Measurements from ENCODE around the gene DDX42. TPM values are rescaled to one million over a fixed set of nuclear protein-coding genes. Genes with fewer than 3 reads are reported as not detected.
A peak's percentile ranks its signal among the peaks of the same experiment; 100 is the strongest.

Gene DDX42
- total and polyA plus RNA-seq, 10 donors = 45.0 to 136 (median 116) TPM

DNA sequence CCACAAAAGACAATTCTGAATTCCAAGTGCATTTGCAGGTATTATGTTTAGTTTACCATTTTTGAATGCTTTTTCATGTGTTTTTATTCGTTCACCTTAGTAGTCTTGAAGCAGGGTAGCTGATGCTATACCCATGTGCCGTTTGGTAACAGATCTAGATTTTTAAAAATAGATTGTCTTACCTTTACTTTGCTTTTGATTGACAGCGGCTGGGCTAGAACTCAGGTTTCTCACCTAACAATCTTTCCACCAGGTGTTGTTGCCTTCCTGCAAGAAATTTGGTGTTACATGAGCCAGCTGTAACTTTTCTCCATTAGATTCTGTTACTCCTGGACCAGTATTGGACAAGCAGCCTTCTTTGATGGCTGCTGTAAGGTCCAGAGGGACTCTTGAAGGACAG is 55.0 kb downstream of the DDX42 start:
- intact Hi-C loops (cut with DNase I; ENCODE audit: low total_unique reads) = loop anchor here (10.0 kb wide), 2 partner anchors 54 to 134 kb away; partner anchors contain the start of genes CCDC47 and DDX42
- no peaks in the 10 kb centered on the region for H3K9me3 ChIP-seq
- no peak for DNase-seq
- peak overlapping the region in 4 of 8 donors; percentile 11 to 94 (median 26) for H3K27ac ChIP-seq
- peaks cover 2 to 75% (median 66%) of the 10 kb centered on the region in 6 donors for H3K36me3 ChIP-seq
- peak overlapping the region in 2 of 8 donors; percentile 86 to 96 for H3K4me3 ChIP-seq
- H3K27me3 ChIP-seq (replicated peaks in 1 of 7) = no peaks in the 10 kb centered on the region
- TF ChIP-seq, protein P1, sequence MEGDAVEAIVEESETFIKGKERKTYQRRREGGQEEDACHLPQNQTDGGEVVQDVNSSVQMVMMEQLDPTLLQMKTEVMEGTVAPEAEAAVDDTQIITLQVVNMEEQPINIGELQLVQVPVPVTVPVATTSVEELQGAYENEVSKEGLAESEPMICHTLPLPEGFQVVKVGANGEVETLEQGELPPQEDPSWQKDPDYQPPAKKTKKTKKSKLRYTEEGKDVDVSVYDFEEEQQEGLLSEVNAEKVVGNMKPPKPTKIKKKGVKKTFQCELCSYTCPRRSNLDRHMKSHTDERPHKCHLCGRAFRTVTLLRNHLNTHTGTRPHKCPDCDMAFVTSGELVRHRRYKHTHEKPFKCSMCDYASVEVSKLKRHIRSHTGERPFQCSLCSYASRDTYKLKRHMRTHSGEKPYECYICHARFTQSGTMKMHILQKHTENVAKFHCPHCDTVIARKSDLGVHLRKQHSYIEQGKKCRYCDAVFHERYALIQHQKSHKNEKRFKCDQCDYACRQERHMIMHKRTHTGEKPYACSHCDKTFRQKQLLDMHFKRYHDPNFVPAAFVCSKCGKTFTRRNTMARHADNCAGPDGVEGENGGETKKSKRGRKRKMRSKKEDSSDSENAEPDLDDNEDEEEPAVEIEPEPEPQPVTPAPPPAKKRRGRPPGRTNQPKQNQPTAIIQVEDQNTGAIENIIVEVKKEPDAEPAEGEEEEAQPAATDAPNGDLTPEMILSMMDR (IDR thresholded peaks at IDR 0.05 in 8 of 11, conservative IDR thresholded peaks at IDR 0.05 in 3 of 11) = no peak
- TF ChIP-seq POLR2A (IDR thresholded peaks at IDR 0.05) = no peak
- no peak for TF ChIP-seq POLR2AphosphoS5 (IDR thresholded peaks at IDR 0.05)
- H3K4me1 ChIP-seq = peaks cover 25 to 89% (median 53%) of the 10 kb centered on the region in 6 donors
- WGBS, 5 donors = 90 to 97% (median 96%) methylated on average over 3 of the region's 3 CpGs

DNA sequence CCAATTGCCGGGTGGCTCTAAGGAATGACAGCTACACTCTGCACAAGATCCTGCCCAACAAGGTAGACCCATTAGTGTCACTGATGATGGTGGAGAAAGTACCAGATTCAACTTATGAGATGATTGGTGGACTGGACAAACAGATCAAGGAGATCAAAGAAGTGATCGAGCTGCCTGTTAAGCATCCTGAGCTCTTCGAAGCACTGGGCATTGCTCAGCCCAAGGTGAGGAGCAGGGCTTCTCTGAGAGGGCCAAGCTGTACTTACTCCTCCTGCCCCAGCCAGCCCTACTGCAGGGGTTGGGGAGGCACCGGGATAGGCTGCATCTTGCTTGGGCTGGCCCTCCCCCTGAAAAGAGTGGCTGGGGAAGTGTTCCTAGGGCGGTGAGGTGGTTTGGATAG is 56.3 kb downstream of the DDX42 start:
- Histone ChIP-seq H3K27ac (peak overlapping the region in 2 of 8 donors; percentile 38 to 94), H3K4me3 (no peak overlapping the region), H3K4me1 (peaks cover 31 to 89% (median 60%) of the 10 kb centered on the region in 6 donors), H3K9me3 (no peaks in the 10 kb centered on the region), H3K36me3 (peaks cover 7 to 75% (median 65%) of the 10 kb centered on the region in 6 donors), H3K27me3 (replicated peaks in 1 of 7) (no peaks in the 10 kb centered on the region)
- intact Hi-C loops (cut with DNase I; ENCODE audit: low total_unique reads) = no loop called here
- 86 to 93% (median 91%) methylated on average over 5 of the region's 5 CpGs for WGBS, 5 donors
- TF ChIP-seq, protein P1 (IDR thresholded peaks at IDR 0.05 in 8 of 11, conservative IDR thresholded peaks at IDR 0.05 in 3 of 11) = no peak
- peak; percentile 39 to 43 (median 41) for TF ChIP-seq POLR2AphosphoS5 (IDR thresholded peaks at IDR 0.05)
- DNase-seq = no peak

DNA sequence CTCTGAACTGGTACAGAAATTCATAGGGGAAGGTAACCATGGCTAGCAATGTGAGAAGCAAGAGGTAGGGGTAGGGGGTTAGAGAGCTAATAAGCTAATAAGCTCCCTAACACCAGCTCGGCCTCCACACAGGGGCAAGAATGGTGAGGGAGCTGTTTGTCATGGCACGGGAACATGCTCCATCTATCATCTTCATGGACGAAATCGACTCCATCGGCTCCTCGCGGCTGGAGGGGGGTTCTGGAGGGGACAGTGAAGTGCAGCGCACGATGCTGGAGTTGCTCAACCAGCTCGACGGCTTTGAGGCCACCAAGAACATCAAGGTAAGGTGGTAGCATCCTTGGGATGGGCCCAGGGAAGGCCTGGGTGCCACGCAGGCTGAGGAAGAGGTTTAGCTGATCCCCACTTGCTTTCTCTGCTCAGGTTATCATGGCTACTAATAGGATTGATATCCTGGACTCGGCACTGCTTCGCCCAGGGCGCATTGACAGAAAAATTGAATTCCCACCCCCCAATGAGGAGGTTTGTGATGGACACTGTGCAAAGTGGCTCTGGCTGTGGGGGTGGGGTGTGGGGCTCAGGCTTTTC is 57.0 kb downstream of the DDX42 start:
- peak overlapping the region in 5 of 8 donors; percentile 20 to 72 (median 44) for H3K27ac ChIP-seq

DNA sequence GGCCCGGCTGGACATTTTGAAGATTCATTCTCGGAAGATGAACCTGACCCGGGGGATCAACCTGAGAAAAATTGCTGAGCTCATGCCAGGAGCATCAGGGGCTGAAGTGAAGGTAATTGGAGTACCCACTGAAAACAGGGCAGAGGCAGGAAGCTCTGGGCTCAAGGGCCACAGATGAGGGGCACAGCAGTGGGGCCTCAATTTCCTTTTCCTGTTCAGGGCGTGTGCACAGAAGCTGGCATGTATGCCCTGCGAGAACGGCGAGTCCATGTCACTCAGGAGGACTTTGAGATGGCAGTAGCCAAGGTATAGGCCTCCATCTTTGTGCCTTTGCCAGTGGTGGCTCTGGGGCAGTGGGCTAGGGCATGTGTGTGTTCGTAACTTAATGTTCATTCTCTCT is 57.5 kb downstream of the DDX42 start:
- Histone ChIP-seq H3K36me3 (peaks cover 7 to 80% (median 73%) of the 10 kb centered on the region in 6 donors), H3K9me3 (no peaks in the 10 kb centered on the region), H3K27me3 (replicated peaks in 1 of 7) (no peaks in the 10 kb centered on the region), H3K27ac (peak overlapping the region in 5 of 8 donors; percentile 20 to 72 (median 44)), H3K4me1 (peaks cover 22 to 89% (median 50%) of the 10 kb centered on the region in 6 donors), H3K4me3 (no peak overlapping the region)
- TF ChIP-seq, protein P1 (IDR thresholded peaks at IDR 0.05 in 8 of 11, conservative IDR thresholded peaks at IDR 0.05 in 3 of 11) = no peak
- no peak for TF ChIP-seq POLR2A (IDR thresholded peaks at IDR 0.05)
- TF ChIP-seq POLR2AphosphoS5 (IDR thresholded peaks at IDR 0.05) = no peak
- no peak for DNase-seq
- intact Hi-C loops (cut with DNase I; ENCODE audit: low total_unique reads) = no loop called here
- 26 to 39% (median 29%) methylated on average over 8 of the region's 8 CpGs for WGBS, 5 donors

More for the DNA sequence above, 57.0 kb downstream of the DDX42 start:
- Histone ChIP-seq H3K4me1 (peaks cover 27 to 89% (median 55%) of the 10 kb centered on the region in 6 donors), H3K36me3 (peaks cover 7 to 75% (median 69%) of the 10 kb centered on the region in 6 donors), H3K9me3 (no peaks in the 10 kb centered on the region), H3K27me3 (replicated peaks in 1 of 7) (no peaks in the 10 kb centered on the region), H3K4me3 (no peak overlapping the region)
- intact Hi-C loops (cut with DNase I; ENCODE audit: low total_unique reads) = no loop called here
- no peak for DNase-seq
- WGBS, 5 donors = 85 to 89% (median 87%) methylated on average over 15 of the region's 15 CpGs
- TF ChIP-seq POLR2AphosphoS5 (IDR thresholded peaks at IDR 0.05) = peak in 2 of 3 donors; percentile 32 to 49
- TF ChIP-seq POLR2A (IDR thresholded peaks at IDR 0.05) = no peak

Measured in spleen (tissue), 11 donors.